SK-N-SH treated with all-trans-retinoic acid at 6 μM for 48 hours (cell line): ENCODE measurements around the gene NOXO1.

Experiments
- RARB ChIP-seq: fragments of 250-450 bp; sonication (Bioruptor Pico); IDR thresholded peaks from 2 replicates; pipeline ENCODE4 v1.8.0; 2021; ENCODE audit warnings: mild to moderate bottlenecking, moderate library complexity
- SNAI2 ChIP-seq: fragments of 250-450 bp; sonication (Bioruptor Pico); IDR thresholded peaks from 2 replicates; pipeline ENCODE4 v1.5.0; 2020; ENCODE audit warnings: mild to moderate bottlenecking, moderate library complexity
- ZFP30 ChIP-seq: fragments of 450-650 bp; formaldehyde crosslinking; IDR thresholded peaks from 2 replicates; pipeline ENCODE4 v1.5.0; 2022; ENCODE audit warnings: mild to moderate bottlenecking, moderate library complexity
- ZNF565 ChIP-seq: fragments of 450-650 bp; formaldehyde crosslinking; conservative IDR thresholded peaks from 2 replicates; pipeline ENCODE4 v1.5.0; 2020; ENCODE audit warnings: low read depth, mild to moderate bottlenecking, moderate library complexity

DNA sequence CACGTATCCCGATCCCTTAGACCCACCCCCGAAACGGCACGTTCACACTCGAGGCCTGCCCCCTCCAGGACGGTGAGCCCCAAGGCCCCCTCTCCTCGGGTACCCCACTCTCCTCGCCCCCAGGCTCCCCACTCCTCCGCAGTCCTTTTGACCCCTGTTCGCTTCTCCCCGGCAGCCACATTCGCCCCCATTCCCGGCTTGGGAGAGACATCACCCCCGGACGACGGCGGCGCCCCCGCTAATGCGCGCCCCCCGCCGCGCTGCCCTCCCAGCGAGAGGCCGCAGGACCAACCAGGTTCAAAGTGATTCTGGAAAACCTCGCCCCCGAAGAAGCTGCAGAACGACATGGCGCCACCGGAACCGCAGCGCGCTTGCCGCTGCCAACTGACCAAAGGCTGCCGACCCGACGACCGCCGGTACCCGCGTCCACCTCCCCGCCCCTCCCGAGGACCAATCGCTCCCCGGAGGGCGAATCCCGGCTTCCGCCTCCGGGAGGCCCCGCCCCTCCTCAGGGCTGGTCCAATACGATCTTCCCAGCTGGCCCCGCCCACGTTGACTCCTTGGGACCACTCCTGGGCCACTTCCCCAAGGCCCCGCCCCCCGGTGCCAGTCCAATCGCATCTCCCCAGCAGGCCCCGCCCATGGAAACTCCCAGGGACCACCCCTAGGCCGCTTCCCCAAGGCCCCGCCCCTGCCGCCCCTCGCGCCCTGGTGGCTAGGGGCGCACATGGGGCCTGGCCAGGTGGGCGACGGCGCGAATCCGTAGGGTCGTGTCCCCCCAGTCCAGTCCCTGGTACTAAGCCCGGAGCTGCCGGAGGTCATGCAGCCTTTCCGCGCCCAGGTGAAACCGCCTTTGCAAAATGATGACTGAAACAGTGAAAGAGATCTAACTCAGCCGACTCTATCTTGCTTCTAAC lies 38.2 kb downstream of the NOXO1 start, which contains the start of gene MSRB1:
- TF ChIP-seq RARB (no peak), ZFP30 (CRISPR knock-in tag) (no peak), SNAI2 (CRISPR knock-in tag) (no peak), ZNF565 (no peak)
